GM19023 (cell line): ENCODE results near the gene RNF32.
"Not testable (repeated sequence)": the region's sequence is repeated elsewhere in the genome, so short reads cannot be mapped to it uniquely, and the experiment has no call there.

Experiments used
- ATAC-seq: cut with Tn5 transposase; IDR thresholded peaks from one replicate; pipeline ENCODE4 v1.9.1; 2021; ENCODE audit warnings: mild to moderate bottlenecking, moderate library complexity; ENCODE audit not compliant: unreplicated experiment

The RNF32 gene

GRCh38 chr7:156673454-156673853 is 32.9 kb downstream of the RNF32 start:
- no peak for ATAC-seq

DNA sequence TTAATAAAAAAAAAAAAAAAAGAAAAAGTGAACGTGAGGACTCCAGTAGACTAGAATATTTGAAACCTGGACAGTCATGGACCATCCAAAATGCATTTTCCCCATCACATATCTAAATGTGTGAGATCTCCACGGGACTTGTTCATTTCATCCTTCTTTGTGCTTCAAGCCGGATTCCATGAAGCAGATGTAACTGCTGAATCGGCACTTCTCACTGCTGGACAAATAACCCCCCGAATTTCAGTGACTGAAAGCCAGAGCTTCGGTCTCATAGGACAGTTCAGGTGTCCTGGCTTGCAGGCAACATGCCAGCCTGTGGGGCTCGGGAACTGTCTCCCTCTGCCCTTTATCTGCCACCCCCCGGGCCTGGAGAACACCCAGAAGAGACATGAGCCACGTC is 33.3 kb downstream of the RNF32 start:
- no peak for ATAC-seq

GRCh38 chr7:156675721-156676120 is 35.1 kb downstream of the RNF32 start:
- no peak for ATAC-seq

GRCh38 chr7:156676263-156676662 is 35.7 kb downstream of the RNF32 start:
- no peak for ATAC-seq

- ATAC-seq, result no peak
Measured at GRCh38 chr7:156677374-156678054, 36.9 kb downstream of the RNF32 start.

DNA sequence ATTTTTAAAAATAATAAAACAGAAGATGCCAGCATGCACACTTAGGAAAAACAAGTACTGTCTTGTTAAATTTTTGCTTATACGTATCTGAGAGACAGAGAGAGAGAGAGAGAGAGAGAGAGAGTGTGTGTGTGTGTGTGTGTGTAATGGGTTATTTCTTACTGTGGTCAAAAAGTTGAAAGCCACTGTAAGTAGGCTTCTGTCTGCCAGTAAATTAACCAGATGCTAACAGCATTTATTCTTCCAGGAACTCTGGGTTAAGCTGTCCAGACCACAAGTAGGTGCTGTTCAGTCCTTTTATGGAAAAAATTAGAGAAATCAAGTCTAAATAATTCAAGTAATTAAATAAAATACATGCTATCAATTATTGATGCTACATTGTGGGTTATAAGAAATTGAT is 39.7 kb downstream of the RNF32 start:
- no peak for ATAC-seq

GRCh38 chr7:156682928-156683327 is 42.4 kb downstream of the RNF32 start:
- no peak for ATAC-seq

DNA sequence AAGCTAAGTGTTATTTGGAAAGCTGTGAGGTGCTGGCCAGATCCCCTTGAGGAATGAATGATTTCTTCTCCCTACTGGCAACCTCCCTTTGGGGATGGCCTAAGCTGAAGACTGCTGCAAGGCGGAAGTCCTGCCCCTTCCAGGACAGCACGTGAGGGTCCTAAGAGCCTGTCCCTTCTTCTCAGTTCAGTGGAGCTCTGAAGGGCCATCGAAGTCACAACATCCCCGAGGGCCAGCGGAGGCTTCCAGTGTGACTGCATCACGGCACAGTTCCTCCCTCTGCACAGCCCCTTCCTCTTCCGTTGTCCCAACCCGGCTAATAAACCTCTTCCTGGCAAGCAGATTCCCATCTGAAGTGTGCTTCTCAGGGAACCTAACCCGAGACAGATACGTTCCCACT is 43.7 kb downstream of the RNF32 start:
- no peak for ATAC-seq

DNA sequence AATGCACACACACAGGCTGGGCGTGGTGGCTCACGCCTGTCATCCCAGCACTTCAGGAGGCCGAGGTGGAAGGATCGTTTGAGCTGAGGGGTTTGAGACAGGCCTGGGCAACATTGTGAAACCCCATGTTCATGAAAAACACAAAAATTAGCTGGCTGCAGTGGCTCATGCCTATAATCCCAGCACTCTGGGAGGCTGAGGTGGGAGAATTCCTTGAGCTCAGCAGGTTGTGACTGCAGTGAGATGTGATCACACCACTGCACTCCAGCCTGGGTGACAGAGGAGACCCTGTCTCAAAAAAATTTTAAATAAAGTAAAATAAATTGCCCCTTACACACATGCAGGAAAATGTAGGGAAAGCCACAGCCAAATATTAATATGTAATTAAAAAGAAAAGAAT is 44.1 kb downstream of the RNF32 start:
- ATAC-seq, result no peak

DNA sequence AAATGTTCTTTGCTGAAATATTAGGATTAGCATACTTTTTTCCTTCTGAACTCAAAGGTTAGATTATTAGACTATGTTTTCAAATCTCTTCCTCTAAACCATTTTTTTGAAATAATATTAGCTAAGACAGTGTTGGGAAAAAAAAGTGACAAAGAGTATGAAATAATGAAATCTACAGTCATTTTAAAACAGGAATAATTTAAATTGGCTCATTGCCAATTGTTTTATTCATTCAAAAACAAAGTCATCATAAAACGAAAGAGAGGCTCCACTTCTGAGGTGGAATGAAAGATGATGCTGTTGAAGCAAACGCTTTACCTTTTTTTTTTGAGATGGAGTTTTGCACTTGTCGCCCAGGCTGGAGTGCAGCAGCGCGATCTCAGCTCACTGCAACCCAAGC is 51.2 kb downstream of the RNF32 start:
- ATAC-seq, result no peak

- no peak for ATAC-seq
Measured at GRCh38 chr7:156692849-156693248, 52.3 kb downstream of the RNF32 start.

DNA sequence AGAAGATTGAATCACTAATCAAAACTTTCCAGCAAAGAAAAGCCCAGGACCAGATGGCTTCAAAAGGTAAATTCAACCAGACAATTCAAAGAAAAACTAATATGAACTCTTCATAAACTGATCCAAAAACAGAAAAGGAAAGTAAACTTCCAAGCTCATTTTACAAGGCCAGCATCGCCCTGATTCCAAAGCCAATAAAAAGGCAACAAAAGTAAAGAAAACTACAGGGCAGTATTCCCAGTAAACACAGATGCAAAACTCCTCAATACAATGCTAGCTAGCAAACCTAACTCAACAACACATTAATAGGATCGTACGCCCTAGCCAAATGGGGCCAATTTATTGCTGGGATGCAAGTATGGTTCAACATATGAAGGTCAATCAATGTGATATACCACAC is 53.1 kb downstream of the RNF32 start:
- ATAC-seq, result no peak

DNA sequence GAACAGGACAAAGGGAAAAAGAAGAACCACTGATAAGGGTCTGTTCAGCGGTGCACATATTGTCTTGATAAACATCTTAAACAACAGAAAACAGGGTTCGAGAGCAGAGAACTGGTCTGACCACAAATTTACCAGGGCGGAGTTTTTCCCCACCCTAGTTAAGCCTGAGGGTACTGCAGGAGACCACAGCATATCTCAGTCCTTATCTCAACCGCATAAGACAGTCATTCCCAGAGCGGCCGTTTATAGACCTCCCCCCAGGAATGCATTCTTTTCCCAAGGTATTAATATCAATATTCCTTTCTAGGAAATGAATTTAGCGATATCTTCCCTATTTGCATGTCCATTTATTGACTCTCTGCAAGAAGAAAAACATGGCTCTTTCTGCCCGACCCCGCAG is 56.7 kb downstream of the RNF32 start:
- ATAC-seq, result not testable (repeated sequence)

GRCh38 chr7:156698512-156698911 is 57.9 kb downstream of the RNF32 start:
- not testable (repeated sequence) for ATAC-seq

GRCh38 chr7:156701787-156702186 is 61.2 kb downstream of the RNF32 start:
- not testable (repeated sequence) for ATAC-seq

DNA sequence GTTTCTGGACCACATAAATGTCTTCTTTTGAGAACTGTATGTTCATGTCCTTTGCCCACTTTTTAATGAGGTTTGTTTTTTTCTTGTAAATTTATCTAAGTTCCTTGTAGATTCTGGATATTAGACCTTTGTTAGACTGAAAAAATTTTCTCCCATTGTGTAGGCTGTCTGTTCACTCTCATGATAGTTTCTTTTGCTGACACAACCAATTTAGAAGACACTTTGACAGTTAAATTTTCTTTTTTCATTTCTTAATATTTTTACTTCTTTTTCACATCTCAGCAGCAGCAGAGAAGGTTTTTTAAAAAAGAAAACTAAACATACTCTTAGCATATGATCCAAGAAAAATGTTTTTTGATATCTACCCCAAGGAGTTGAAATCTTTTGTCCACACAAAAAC is 61.8 kb downstream of the RNF32 start:
- no peak for ATAC-seq

- no peak for ATAC-seq
Measured at GRCh38 chr7:156703209-156703608, 62.6 kb downstream of the RNF32 start.

GRCh38 chr7:156703773-156704482 is 63.4 kb downstream of the RNF32 start:
- no peak for ATAC-seq

- ATAC-seq, result no peak
Measured at GRCh38 chr7:156722043-156722826, 81.7 kb downstream of the RNF32 start.

DNA sequence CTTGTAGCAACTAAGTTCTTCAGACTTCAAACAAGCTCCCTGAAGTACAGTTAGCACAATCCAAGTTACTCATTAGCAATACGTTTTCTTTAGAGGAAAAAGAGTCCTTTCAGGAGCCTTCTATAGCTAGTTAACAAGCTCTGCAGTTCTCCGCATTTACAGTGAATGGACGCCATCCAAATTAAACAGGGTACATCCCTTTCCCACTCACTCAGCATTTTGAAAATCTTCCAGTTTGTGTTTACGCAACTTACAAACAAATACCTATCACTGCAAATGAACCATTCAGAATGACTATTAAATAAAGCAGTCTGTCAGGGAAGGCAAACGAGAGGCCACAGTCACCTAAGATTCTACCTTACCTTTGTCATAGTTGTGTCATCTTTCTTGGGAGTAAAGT is 84.5 kb downstream of the RNF32 start:
- no peak for ATAC-seq

DNA sequence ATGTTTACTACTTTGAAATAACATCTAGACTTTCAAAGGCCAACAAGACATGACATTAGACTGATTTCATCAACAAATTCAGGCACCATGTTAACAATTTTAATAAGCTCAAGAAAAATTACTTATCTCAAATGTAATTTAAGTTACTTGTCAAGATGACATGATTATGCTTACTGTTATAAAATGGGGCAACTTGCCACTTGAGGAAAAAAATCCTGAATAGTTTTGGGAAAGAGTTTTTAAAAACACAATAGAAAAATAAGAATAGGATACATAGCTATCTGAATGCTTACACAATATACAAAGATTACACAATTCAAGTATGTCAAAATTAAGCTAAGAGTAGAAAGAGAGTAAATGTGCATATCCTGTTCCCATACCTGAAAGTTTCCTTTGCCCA is 85.4 kb downstream of the RNF32 start:
- no peak for ATAC-seq
